Measurements from ENCODE around the gene BACH2. TPM values are rescaled to one million over a fixed set of nuclear protein-coding genes. Genes with fewer than 3 reads are reported as not detected.

The BACH2 gene
- total and polyA plus RNA-seq, 9 of the 15 experiments (the other 6 are each of a cell fraction or from before 2014, with no cell fraction given) = 0.06 to 3.1 (median 0.59) TPM

DNA sequence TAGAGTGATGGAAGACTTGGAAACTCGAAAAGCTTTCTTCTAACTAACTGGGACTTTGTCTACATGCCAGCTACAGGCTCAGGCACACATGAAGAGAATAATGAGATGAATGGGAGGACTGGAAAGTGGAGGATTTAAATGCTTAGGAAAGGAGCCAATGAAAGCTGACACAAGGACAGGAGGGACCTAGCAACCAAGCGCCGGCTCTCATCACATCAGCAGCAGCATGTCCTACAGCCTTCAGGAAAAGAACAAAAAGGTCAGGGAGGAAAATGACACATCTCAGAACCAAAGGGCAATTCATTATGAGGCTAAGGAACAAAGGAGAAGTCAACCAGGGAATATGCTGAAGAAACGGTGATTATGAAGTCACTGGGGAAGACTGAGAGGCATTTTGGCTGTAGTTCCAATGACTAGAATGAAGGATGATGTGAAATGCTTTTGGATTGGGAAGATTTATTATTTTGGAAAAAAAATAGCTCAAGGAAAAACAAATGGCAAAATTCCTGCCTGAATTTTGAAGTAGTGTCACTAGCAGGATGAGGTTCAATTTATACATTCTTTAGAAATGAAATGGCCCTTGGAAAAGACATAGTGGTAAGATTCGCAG lies 5.7 kb downstream of the BACH2 start (continued):
- TF ChIP-seq CBX8 (IDR thresholded peaks at IDR 0.05; ENCODE audit: borderline replicate concordance, extremely low read depth, low read depth, low read length, poor library complexity, severe bottlenecking) = no peak
- TF ChIP-seq BCL6 (CRISPR knock-in tag; IDR thresholded peaks at IDR 0.05) = no peak
- TF ChIP-seq ZNF324 (CRISPR knock-in tag; IDR thresholded peaks at IDR 0.05) = no peak
- TF ChIP-seq DDX20 (tag; IDR thresholded peaks at IDR 0.05; ENCODE audit: low read depth) = no peak
- TF ChIP-seq, protein P1, sequence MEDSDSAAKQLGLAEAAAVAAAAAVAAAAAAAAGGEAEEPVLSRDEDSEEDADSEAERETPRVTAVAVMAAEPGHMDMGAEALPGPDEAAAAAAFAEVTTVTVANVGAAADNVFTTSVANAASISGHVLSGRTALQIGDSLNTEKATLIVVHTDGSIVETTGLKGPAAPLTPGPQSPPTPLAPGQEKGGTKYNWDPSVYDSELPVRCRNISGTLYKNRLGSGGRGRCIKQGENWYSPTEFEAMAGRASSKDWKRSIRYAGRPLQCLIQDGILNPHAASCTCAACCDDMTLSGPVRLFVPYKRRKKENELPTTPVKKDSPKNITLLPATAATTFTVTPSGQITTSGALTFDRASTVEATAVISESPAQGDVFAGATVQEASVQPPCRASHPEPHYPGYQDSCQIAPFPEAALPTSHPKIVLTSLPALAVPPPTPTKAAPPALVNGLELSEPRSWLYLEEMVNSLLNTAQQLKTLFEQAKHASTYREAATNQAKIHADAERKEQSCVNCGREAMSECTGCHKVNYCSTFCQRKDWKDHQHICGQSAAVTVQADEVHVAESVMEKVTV (CRISPR knock-in tag; IDR thresholded peaks at IDR 0.05) = no peak
- TF ChIP-seq ZNF41 (CRISPR knock-in tag; conservative IDR thresholded peaks at IDR 0.05) = no peak

DNA sequence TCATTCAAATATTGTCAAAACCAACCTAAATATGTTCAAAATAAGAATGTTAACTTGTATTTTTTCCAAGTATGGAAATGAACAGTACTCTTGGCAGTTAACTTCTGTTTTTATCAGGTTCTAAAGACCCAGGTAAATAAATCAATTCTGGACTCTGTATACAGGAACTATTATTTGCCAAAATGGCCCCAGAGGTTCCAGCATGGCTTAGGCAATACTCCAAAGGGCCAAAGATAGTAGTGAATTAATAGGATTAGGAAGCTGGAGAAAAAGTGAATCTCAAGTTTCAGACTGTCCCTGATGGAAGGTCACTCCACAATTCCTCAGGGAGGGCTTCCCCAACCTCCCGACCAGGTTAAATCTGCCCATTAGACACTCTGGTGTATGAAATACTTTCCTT lies 6.7 kb downstream of the BACH2 start:
- Histone ChIP-seq H3K9me3 (replicated peaks; ENCODE audit: control insufficient read depth, insufficient read depth, low read depth, low read length) (peaks cover 2% of the 10 kb centered on the region; the same call in 1 of the 2 replicates), H3K9ac (ENCODE audit: insufficient read depth in 1 of 2, low read depth in 2 of 2, low read length in 2 of 2) (no peak overlapping the region), H3K4me3 (no peak overlapping the region), H2AFZ (ENCODE audit: low read depth, low read length) (no peak overlapping the region), H3K9me1 (ENCODE audit: control insufficient read depth, insufficient read depth, low read length) (no peaks in the 10 kb centered on the region), H3K27ac (ENCODE audit: extremely low read depth, low read depth, low read length) (no peak overlapping the region), H3K4me1 (replicated peaks in 1 of 2; ENCODE audit: control insufficient read depth in 2 of 2, insufficient read depth in 2 of 2, low read length in 2 of 2) (peaks cover 6 to 11% of the 10 kb centered on the region in 2 experiments; a peak in 4 of 5 replicates), H3K27me3 (ENCODE audit: control insufficient read depth in 2 of 2, insufficient read depth in 2 of 2, low read length in 2 of 2) (peaks cover 6 to 7% of the 10 kb centered on the region in 2 experiments; a peak in 4 of 5 replicates), H3K79me2 (ENCODE audit: control insufficient read depth, insufficient read depth, low read length) (no peaks in the 10 kb centered on the region), H3K36me3 (ENCODE audit: control insufficient read depth, insufficient read depth, low read length) (no peaks in the 10 kb centered on the region), H4K20me1 (replicated peaks; ENCODE audit: control insufficient read depth, insufficient read depth, low read length) (no peaks in the 10 kb centered on the region; the same call in 1 of the 2 replicates), H3K4me2 (ENCODE audit: insufficient read depth, low read length) (no peak overlapping the region)
- no peak for ATAC-seq
- WGBS (ENCODE audit: insufficient coverage, low coverage, missing lambda C conversion rate) = 29% methylated on average over 1 of the region's 1 CpG
- intact Hi-C loops (cut with micrococcal nuclease) = loop anchor here (5.0 to 10.0 kb wide), 3 partner anchors 73 to 295 kb away; partner anchors contain the start of gene MAP3K7
- CTCF ChIA-PET (ENCODE audit: low intra/inter-chr PET ratio) = no interaction called here
- POLR2A ChIA-PET = interaction anchor here (1.4 to 1.5 kb wide), 2 partner anchors 11 to 14 kb away, joined by 3 to 4 read pairs; no protein-coding TSS in a partner anchor
- in situ Hi-C loops (cut with MboI) = loop anchor here (5.0 kb wide), 1 partner anchor 187 kb away; no protein-coding TSS in a partner anchor
- no TSS peak for BruUV-seq (replicated peaks)
- no peak for FAIRE-seq
- no peak for DNase-seq (ENCODE audit: extremely low read depth in 1 of 4, low spot score in 3 of 4)
- TF ChIP-seq TAF15 (IDR thresholded peaks at IDR 0.05; ENCODE audit: low read depth, low read length) (no peak), NR3C1 (CRISPR knock-in tag; IDR thresholded peaks at IDR 0.05) (no peak), STAT5B (CRISPR knock-in tag; IDR thresholded peaks at IDR 0.05) (no peak), ZNF134 (CRISPR knock-in tag; conservative IDR thresholded peaks at IDR 0.05) (no peak), RBM34 (IDR thresholded peaks at IDR 0.05; ENCODE audit: borderline replicate concordance, insufficient read depth, low read length) (no peak)
- TF ChIP-seq, protein P2, sequence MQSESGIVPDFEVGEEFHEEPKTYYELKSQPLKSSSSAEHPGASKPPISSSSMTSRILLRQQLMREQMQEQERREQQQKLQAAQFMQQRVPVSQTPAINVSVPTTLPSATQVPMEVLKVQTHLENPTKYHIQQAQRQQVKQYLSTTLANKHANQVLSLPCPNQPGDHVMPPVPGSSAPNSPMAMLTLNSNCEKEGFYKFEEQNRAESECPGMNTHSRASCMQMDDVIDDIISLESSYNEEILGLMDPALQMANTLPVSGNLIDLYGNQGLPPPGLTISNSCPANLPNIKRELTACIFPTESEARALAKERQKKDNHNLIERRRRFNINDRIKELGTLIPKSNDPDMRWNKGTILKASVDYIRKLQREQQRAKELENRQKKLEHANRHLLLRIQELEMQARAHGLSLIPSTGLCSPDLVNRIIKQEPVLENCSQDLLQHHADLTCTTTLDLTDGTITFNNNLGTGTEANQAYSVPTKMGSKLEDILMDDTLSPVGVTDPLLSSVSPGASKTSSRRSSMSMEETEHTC (IDR thresholded peaks at IDR 0.05) = no peak
- TF ChIP-seq, protein P3, sequence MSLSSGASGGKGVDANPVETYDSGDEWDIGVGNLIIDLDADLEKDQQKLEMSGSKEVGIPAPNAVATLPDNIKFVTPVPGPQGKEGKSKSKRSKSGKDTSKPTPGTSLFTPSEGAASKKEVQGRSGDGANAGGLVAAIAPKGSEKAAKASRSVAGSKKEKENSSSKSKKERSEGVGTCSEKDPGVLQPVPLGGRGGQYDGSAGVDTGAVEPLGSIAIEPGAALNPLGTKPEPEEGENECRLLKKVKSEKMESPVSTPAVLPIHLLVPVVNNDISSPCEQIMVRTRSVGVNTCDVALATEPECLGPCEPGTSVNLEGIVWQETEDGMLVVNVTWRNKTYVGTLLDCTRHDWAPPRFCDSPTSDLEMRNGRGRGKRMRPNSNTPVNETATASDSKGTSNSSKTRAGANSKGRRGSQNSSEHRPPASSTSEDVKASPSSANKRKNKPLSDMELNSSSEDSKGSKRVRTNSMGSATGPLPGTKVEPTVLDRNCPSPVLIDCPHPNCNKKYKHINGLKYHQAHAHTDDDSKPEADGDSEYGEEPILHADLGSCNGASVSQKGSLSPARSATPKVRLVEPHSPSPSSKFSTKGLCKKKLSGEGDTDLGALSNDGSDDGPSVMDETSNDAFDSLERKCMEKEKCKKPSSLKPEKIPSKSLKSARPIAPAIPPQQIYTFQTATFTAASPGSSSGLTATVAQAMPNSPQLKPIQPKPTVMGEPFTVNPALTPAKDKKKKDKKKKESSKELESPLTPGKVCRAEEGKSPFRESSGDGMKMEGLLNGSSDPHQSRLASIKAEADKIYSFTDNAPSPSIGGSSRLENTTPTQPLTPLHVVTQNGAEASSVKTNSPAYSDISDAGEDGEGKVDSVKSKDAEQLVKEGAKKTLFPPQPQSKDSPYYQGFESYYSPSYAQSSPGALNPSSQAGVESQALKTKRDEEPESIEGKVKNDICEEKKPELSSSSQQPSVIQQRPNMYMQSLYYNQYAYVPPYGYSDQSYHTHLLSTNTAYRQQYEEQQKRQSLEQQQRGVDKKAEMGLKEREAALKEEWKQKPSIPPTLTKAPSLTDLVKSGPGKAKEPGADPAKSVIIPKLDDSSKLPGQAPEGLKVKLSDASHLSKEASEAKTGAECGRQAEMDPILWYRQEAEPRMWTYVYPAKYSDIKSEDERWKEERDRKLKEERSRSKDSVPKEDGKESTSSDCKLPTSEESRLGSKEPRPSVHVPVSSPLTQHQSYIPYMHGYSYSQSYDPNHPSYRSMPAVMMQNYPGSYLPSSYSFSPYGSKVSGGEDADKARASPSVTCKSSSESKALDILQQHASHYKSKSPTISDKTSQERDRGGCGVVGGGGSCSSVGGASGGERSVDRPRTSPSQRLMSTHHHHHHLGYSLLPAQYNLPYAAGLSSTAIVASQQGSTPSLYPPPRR (CRISPR knock-in tag; IDR thresholded peaks at IDR 0.05; ENCODE audit: borderline replicate concordance) = no peak

Data from K562 (cell line).